ENCODE measurements around the gene CFAP99.

DNA sequence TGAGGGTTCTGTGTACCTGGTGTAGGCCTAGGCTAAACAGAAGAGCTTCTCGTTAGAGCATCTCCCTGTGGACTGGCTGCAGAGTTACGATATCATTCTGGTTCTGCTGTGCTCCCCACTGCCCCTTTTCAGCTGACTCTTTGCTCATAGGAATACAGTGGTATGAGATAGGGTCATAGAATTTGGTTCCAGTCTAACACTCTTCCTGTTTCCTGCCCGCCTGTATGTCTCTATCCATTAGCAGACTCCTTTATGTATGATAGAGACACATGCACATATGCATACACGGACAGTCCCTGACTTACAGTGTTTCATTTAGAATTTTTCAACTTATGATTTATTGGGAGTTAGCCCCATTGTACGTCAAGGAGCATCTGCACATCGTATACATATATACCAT lies 65.4 kb downstream of the CFAP99 start:
- TF ChIP-seq POLR2A (IDR thresholded peaks at IDR 0.05), result no peak
- no peak for TF ChIP-seq CTCF (IDR thresholded peaks at IDR 0.05)
- TF ChIP-seq EP300 (IDR thresholded peaks at IDR 0.05), result no peak
